GM19043 (cell line): ENCODE data around the gene GRB2.
"Not testable (repeated sequence)": the region's sequence is repeated elsewhere in the genome, so short reads cannot be mapped to it uniquely, and the experiment has no call there.

Experiments used
- ATAC-seq: cut with Tn5 transposase; IDR thresholded peaks from one replicate; pipeline ENCODE4 v1.9.1; 2021; ENCODE audit warnings: low read depth; ENCODE audit not compliant: unreplicated experiment

Gene GRB2

GRCh38 chr17:75405365-75406221 is at the start of gene GRB2:
GRB2 (minus strand) TSS chr17:75405678; CDS start chr17:75393628, 12,050 bp downstream.
- ATAC-seq = peak; percentile 77

GRCh38 chr17:75454672-75455071 is 49.2 kb upstream of the GRB2 start:
- ATAC-seq = not testable (repeated sequence)

- ATAC-seq = no peak
These were observed 48.7 kb upstream of the GRB2 start for GRCh38 chr17:75454193-75454592.

- ATAC-seq = no peak
These were observed 44.8 kb upstream of the GRB2 start for GRCh38 chr17:75450270-75450669.

GRCh38 chr17:75447951-75448856 is 42.7 kb upstream of the GRB2 start:
- no peak for ATAC-seq

GRCh38 chr17:75445896-75446295 is 40.4 kb upstream of the GRB2 start:
- ATAC-seq = not testable (repeated sequence)

GRCh38 chr17:75445296-75445695 is 39.8 kb upstream of the GRB2 start:
- no peak for ATAC-seq

- ATAC-seq = no peak
These were observed 37.0 kb upstream of the GRB2 start for GRCh38 chr17:75442168-75443103.

- no peak for ATAC-seq
These were observed 35.4 kb upstream of the GRB2 start for GRCh38 chr17:75440738-75441448.

GRCh38 chr17:75439287-75439686 is 33.8 kb upstream of the GRB2 start:
- no peak for ATAC-seq

- not testable (repeated sequence) for ATAC-seq
These were observed 31.9 kb upstream of the GRB2 start for GRCh38 chr17:75437404-75437803.

GRCh38 chr17:75434433-75434832 is 29.0 kb upstream of the GRB2 start:
- not testable (repeated sequence) for ATAC-seq

GRCh38 chr17:75433218-75433783 is 27.8 kb upstream of the GRB2 start:
- ATAC-seq = no peak

- ATAC-seq = no peak
These were observed 24.9 kb upstream of the GRB2 start for GRCh38 chr17:75430159-75430974.

GRCh38 chr17:75428543-75429469 is 23.3 kb upstream of the GRB2 start:
- ATAC-seq = no peak

- ATAC-seq = no peak
These were observed 13.1 kb upstream of the GRB2 start for GRCh38 chr17:75418531-75418930.

- ATAC-seq = no peak
These were observed 11.6 kb upstream of the GRB2 start for GRCh38 chr17:75417054-75417580.
